Uterus (tissue), 4 donors: ENCODE measurements around the gene SPATS2L. TPM values are rescaled to one million over a fixed set of nuclear protein-coding genes. Genes with fewer than 3 reads are reported as not detected.

Experiments
- DNase-seq, 2 donors: peaks; one replicate each; pipeline ENCODE4 v3.0.0-alpha.2; 2019 to 2020
- H3K27ac ChIP-seq, 2 donors: fragments of 200-600 bp; sonication (generic); 1 replicate in 1 of 2; 2 replicates in 1 of 2; pipeline ENCODE4 v1.5.1; 2016 to 2018
- H3K27me3 ChIP-seq, 2 donors: fragments of 200-600 bp; sonication (generic); one replicate each; pipeline ENCODE4 v1.5.1; 2018 to 2019; ENCODE audit warnings: control low read depth in 1 of 2
- H3K36me3 ChIP-seq, 2 donors: fragments of 200-600 bp; sonication (generic); one replicate each; pipeline ENCODE4 v1.5.1; 2019; ENCODE audit warnings: control low read depth in 1 of 2
- H3K4me1 ChIP-seq, 2 donors: fragments of 200-600 bp; sonication (generic); one replicate each; pipeline ENCODE4 v1.5.1; 2018 to 2019; ENCODE audit warnings: control low read depth in 1 of 2
- H3K4me3 ChIP-seq, 2 donors: fragments of 200-600 bp; sonication (generic); 1 replicate in 1 of 2; 2 replicates in 1 of 2; pipeline ENCODE4 v1.5.1; 2018 to 2019; ENCODE audit warnings: mild to moderate bottlenecking in 1 of 2
- H3K9me3 ChIP-seq, 2 donors: fragments of 200-600 bp; sonication (generic); one replicate each; pipeline ENCODE4 v1.5.1; 2019; ENCODE audit warnings: control low read depth in 1 of 2
- CTCF ChIP-seq, 4 experiments: fragments of 200-600 bp in 2 of 4; fragments of 450-650 bp in 2 of 4; sonication (generic) in 2 of 4; IDR thresholded peaks; one replicate each; pipeline ENCODE4 v1.5.1; 2016 to 2019; ENCODE audit warnings: antibody characterized with exemption in 4 of 4, mild to moderate bottlenecking in 2 of 4, moderate library complexity in 1 of 4
- POLR2A ChIP-seq, 2 donors: fragments of 450-650 bp; IDR thresholded peaks; one replicate each; pipeline ENCODE4 v1.6.1; 2016; ENCODE audit warnings: antibody characterized with exemption in 2 of 2, mild to moderate bottlenecking in 1 of 2, moderate library complexity in 1 of 2
- intact Hi-C: fragments of 100-400 bp; cut with DNase I; formaldehyde crosslinking; loops from one replicate; pipeline ENCODE4 v1.15.1; 2023; ENCODE audit warnings: low total_unique reads
- total RNA-seq, 4 donors: library from RNA; depleted of rRNA in 3 of 4; stranded (reverse); fragments of >200 nt in 3 of 4; gene quantifications; one replicate each; pipeline versions ENCODE4 v1.1.0 to v1.2.4, GENCODE V29; 2014 to 2023
- donor health status: DM: yes; HTN: yes; CAD: no.

The SPATS2L gene
- total RNA-seq, 4 donors from 2014 or later: 20.6 to 99.3 (median 73.1) TPM

GRCh38 chr2:200393191-200393590, 86.7 kb downstream of the SPATS2L start:
- intact Hi-C loops: no loop called here
- DNase-seq: no peak
- Histone ChIP-seq H3K4me1 (no peaks in the 10 kb centered on the region), H3K27me3 (no peaks in the 10 kb centered on the region), H3K36me3 (no peaks in the 10 kb centered on the region), H3K27ac (no peak overlapping the region), H3K9me3 (no peaks in the 10 kb centered on the region), H3K4me3 (no peak overlapping the region)
- TF ChIP-seq CTCF (IDR thresholded peaks at IDR 0.05) (no peak), POLR2A (IDR thresholded peaks at IDR 0.05) (no peak)

GRCh38 chr2:200394045-200394444, 87.6 kb downstream of the SPATS2L start:
- intact Hi-C loops: no loop called here
- Histone ChIP-seq H3K27me3 (no peaks in the 10 kb centered on the region), H3K27ac (no peak overlapping the region), H3K9me3 (no peaks in the 10 kb centered on the region), H3K4me1 (no peaks in the 10 kb centered on the region), H3K4me3 (no peak overlapping the region), H3K36me3 (no peaks in the 10 kb centered on the region)
- no peak for DNase-seq
- TF ChIP-seq CTCF (IDR thresholded peaks at IDR 0.05) (no peak), POLR2A (IDR thresholded peaks at IDR 0.05) (no peak)

- Histone ChIP-seq H3K4me3 (no peak overlapping the region), H3K4me1 (no peaks in the 10 kb centered on the region), H3K36me3 (no peaks in the 10 kb centered on the region), H3K9me3 (no peaks in the 10 kb centered on the region), H3K27me3 (no peaks in the 10 kb centered on the region), H3K27ac (no peak overlapping the region)
- intact Hi-C loops: no loop called here
- no peak for DNase-seq
- no peak for TF ChIP-seq CTCF (IDR thresholded peaks at IDR 0.05)
- no peak for TF ChIP-seq POLR2A (IDR thresholded peaks at IDR 0.05)
These were observed 90.3 kb downstream of the SPATS2L start for GRCh38 chr2:200396781-200397242.

GRCh38 chr2:200397785-200398184, 91.3 kb downstream of the SPATS2L start:
- H3K9me3 ChIP-seq: no peaks in the 10 kb centered on the region
- intact Hi-C loops: no loop called here

GRCh38 chr2:200399046-200399445, 92.6 kb downstream of the SPATS2L start:
- Histone ChIP-seq H3K36me3 (no peaks in the 10 kb centered on the region), H3K4me1 (no peaks in the 10 kb centered on the region), H3K27ac (no peak overlapping the region), H3K27me3 (no peaks in the 10 kb centered on the region), H3K9me3 (no peaks in the 10 kb centered on the region), H3K4me3 (no peak overlapping the region)
- intact Hi-C loops: no loop called here
- DNase-seq: no peak
- TF ChIP-seq POLR2A (IDR thresholded peaks at IDR 0.05) (no peak), CTCF (IDR thresholded peaks at IDR 0.05) (no peak)

More at GRCh38 chr2:200397785-200398184, 91.3 kb downstream of the SPATS2L start:
- DNase-seq: no peak
- no peak for TF ChIP-seq POLR2A (IDR thresholded peaks at IDR 0.05)
- TF ChIP-seq CTCF (IDR thresholded peaks at IDR 0.05): no peak
- no peaks in the 10 kb centered on the region for H3K36me3 ChIP-seq
- H3K4me3 ChIP-seq: no peak overlapping the region
- no peaks in the 10 kb centered on the region for H3K4me1 ChIP-seq
- H3K27ac ChIP-seq: no peak overlapping the region
- no peaks in the 10 kb centered on the region for H3K27me3 ChIP-seq
